Right atrium auricular region (tissue), 2 donors: ENCODE results near the gene EDN1. TPM values are rescaled to one million over a fixed set of nuclear protein-coding genes. Genes with fewer than 3 reads are reported as not detected.

Experiments used
- DNase-seq: peaks from one replicate; pipeline ENCODE4 v3.0.0-alpha.2; 2019; ENCODE audit warnings: low spot score
- H3K27ac ChIP-seq, 2 donors: fragments of 200-600 bp; sonication (generic); 1 replicate in 1 of 2; 2 replicates in 1 of 2; pipeline ENCODE4 v1.5.1; 2016 to 2019
- H3K27me3 ChIP-seq, 2 donors: fragments of 200-600 bp; sonication (generic); one replicate each; pipeline versions ENCODE4 v1.5.1 to v1.6.0; 2017 to 2019
- H3K36me3 ChIP-seq: fragments of 200-600 bp; sonication (generic); one replicate; pipeline ENCODE4 v1.5.1; 2016
- H3K4me1 ChIP-seq, 2 donors: fragments of 200-600 bp; sonication (generic); one replicate each; pipeline versions ENCODE4 v1.5.1 to v1.6.0; 2017 to 2019
- H3K4me3 ChIP-seq, 2 donors: fragments of 200-600 bp; sonication (generic); 1 replicate in 1 of 2; 2 replicates in 1 of 2; pipeline ENCODE4 v1.5.1; 2017 to 2019; ENCODE audit warnings: mild to moderate bottlenecking in 1 of 2, moderate library complexity in 1 of 2
- H3K9me3 ChIP-seq, 2 donors: fragments of 200-600 bp; sonication (generic); one replicate each; pipeline ENCODE4 v1.5.1; 2019
- CTCF ChIP-seq, 2 donors: fragments of 200-600 bp; sonication (generic); IDR thresholded peaks; one replicate each; pipeline ENCODE4 v1.5.1; 2019; ENCODE audit warnings: antibody characterized with exemption in 2 of 2
- total RNA-seq, 2 donors: library from RNA; depleted of rRNA; stranded (reverse); fragments of >200 nt; gene quantifications; one replicate each; pipeline ENCODE4 v1.1.0, GENCODE V29; 2016

The EDN1 gene
- total RNA-seq, 2 donors from 2014 or later: 9.0 to 13.4 TPM

GRCh38 chr6:12336121-12336971 is 46.2 kb downstream of the EDN1 start:
- Histone ChIP-seq H3K27ac (no peak overlapping the region), H3K27me3 (no peaks in the 10 kb centered on the region), H3K4me1 (peaks cover 0 to 12% of the 10 kb centered on the region in 2 donors), H3K9me3 (no peaks in the 10 kb centered on the region), H3K36me3 (no peaks in the 10 kb centered on the region), H3K4me3 (no peak overlapping the region)
- no peak for DNase-seq
- no peak for TF ChIP-seq CTCF (IDR thresholded peaks at IDR 0.05)

GRCh38 chr6:12339022-12339421 is 48.9 kb downstream of the EDN1 start:
- no peaks in the 10 kb centered on the region for H3K9me3 ChIP-seq
- H3K4me1 ChIP-seq: no peaks in the 10 kb centered on the region
- H3K4me3 ChIP-seq: no peak overlapping the region
- no peak for TF ChIP-seq CTCF (IDR thresholded peaks at IDR 0.05)
- no peaks in the 10 kb centered on the region for H3K36me3 ChIP-seq
- H3K27me3 ChIP-seq: no peaks in the 10 kb centered on the region
- DNase-seq: no peak
- no peak overlapping the region for H3K27ac ChIP-seq

- H3K4me1 ChIP-seq: no peaks in the 10 kb centered on the region
- no peak overlapping the region for H3K4me3 ChIP-seq
- no peak for DNase-seq
Measured at GRCh38 chr6:12339808-12340487, 49.8 kb downstream of the EDN1 start.

GRCh38 chr6:12340488-12340818 is 50.3 kb downstream of the EDN1 start:
- no peaks in the 10 kb centered on the region for H3K4me1 ChIP-seq
- H3K27me3 ChIP-seq: no peaks in the 10 kb centered on the region
- no peaks in the 10 kb centered on the region for H3K36me3 ChIP-seq
- no peak overlapping the region for H3K27ac ChIP-seq
- no peak for DNase-seq
- H3K4me3 ChIP-seq: no peak overlapping the region
- no peak for TF ChIP-seq CTCF (IDR thresholded peaks at IDR 0.05)
- H3K9me3 ChIP-seq: no peaks in the 10 kb centered on the region

More at GRCh38 chr6:12339808-12340487, 49.8 kb downstream of the EDN1 start:
- Histone ChIP-seq H3K36me3 (no peaks in the 10 kb centered on the region), H3K9me3 (no peaks in the 10 kb centered on the region), H3K27me3 (no peaks in the 10 kb centered on the region), H3K27ac (no peak overlapping the region)
- no peak for TF ChIP-seq CTCF (IDR thresholded peaks at IDR 0.05)

- TF ChIP-seq CTCF (IDR thresholded peaks at IDR 0.05): no peak
- Histone ChIP-seq H3K36me3 (no peaks in the 10 kb centered on the region), H3K27ac (no peak overlapping the region), H3K4me3 (no peak overlapping the region), H3K9me3 (no peaks in the 10 kb centered on the region), H3K4me1 (no peaks in the 10 kb centered on the region), H3K27me3 (no peaks in the 10 kb centered on the region)
- no peak for DNase-seq
Measured at GRCh38 chr6:12342664-12343063, 52.5 kb downstream of the EDN1 start.
